ENCODE results near the gene IRAK2.

IRAK2 gene

GRCh38 chr3:10228248-10228950, 63.7 kb downstream of the IRAK2 start:
- DNase-seq, result no peak

DNA sequence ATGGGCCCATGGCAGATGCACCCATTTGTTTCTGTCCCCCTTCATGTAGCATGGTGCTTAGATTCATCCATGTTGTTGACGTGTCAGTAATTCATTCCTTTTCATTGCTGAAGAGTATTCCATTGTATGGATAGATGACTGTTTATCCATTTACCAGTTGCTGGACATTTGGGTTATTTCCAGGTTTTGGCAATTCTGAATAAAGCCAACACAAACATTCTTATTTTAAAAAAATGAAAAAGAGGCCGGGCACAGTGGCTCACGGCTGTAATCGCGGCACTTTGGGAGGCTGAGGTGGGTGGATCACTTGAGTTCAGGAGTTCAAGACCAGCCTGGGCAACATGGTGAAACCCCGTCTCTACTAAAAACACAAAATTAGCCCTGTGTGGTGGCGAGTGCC, 64.9 kb downstream of the IRAK2 start:
- DNase-seq, result no peak

DNA sequence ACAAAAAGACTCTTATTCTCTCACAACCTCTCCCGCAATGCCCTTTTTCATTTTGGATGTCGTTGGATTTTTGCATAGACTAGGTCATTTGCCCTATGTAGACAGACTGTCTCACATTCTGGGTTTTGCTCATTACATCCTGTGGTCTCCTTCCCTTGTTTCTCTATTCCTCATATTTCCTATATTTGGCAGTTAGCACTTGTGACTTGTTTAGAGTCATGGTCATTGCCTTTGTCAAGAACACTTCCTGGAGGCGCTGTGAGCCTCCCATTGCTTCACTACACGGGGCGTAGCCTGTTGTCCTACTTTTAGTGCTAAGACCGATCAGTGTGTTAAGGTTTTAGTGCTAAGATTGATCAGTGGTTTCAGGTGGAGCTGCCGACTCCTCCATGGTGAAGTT, 67.4 kb downstream of the IRAK2 start:
- no peak for DNase-seq

DNA sequence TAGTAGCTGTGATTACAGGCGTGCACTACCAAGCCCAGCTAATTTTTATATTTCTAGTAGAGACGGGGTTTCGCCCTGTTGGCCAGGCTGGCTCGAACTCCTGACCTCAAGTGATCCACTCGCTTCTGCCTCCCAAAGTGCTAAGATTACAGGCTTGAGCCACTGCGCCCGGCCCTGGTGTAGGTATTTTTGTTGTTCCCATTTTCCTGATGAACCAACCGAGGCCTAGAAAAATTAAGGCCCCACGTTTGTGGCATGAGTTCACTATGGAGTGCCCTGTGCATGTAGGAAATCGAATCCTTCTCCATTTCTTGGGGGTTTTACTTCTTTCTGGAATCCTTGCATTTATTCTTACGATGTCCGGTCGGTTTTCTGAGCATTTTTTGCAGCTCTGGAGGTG, 69.3 kb downstream of the IRAK2 start:
- no peak for DNase-seq

- DNase-seq, result no peak
Observed at GRCh38 chr3:10234526-10235230, 70.0 kb downstream of the IRAK2 start.

DNA sequence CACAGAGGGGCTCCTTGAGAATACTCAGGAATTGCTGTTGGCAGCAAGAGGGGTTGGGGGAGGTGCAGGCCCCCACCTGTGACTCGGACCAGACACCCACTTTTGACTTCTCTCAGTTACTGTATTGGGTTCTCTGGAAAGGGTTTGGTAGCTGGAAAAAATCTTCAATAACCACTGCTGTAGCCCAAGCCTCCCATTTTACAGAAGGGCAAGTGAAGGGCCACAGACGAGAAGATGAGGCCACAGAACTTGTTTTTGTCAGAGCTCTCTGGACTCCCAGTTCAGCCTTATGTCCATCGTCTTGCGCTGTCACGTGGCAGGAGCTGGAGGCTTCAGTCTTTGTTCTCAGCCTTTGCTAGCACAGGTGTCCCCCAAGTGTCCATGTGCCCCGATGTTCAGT, 70.8 kb downstream of the IRAK2 start:
- DNase-seq, result no peak

GRCh38 chr3:10238345-10239183, 73.8 kb downstream of the IRAK2 start:
- no peak for DNase-seq

- no peak for DNase-seq
Observed at GRCh38 chr3:10240799-10241198, 76.1 kb downstream of the IRAK2 start.

GRCh38 chr3:10242182-10243065, 77.7 kb downstream of the IRAK2 start:
- DNase-seq, result no peak

- DNase-seq, result no peak
Observed at GRCh38 chr3:10244009-10244408, 79.3 kb downstream of the IRAK2 start.

DNA sequence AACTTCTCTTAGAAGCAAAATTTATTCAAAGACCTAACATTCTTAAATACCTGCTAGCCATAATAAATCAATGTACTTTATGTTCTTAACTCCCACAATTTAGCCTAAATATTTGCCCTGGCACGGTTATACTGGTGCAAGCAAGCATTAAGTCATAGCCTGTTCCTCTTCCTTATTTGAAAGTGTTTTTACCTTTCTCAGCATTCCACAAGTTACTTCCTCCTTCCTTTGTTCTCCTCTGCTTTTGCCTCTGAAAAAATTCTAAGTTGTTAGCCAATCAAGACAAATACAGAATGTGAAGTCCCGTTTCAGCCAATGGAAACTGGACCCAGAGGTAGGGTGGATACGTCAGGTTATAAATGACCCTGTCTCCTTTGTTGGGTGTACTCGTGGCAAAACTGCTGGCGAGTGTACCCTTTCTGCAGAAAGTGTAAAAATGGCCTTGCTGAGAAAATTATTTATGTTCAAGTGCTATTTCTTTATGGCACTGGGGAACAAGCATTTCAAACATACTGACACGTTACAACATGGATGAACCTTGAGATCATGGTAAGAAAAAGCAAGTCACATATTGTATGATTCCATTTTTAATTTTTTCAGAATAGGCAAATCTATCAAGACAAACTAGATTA, 80.5 kb downstream of the IRAK2 start:
- DNase-seq, result no peak

GRCh38 chr3:10247679-10248183, 83.0 kb downstream of the IRAK2 start:
- DNase-seq, result no peak

- DNase-seq, result peak; percentile 96
Observed at GRCh38 chr3:10248184-10248983, 83.7 kb downstream of the IRAK2 start, which contains the start of gene TATDN2. TATDN2 (plus strand) TSS chr3:10248459; CDS start chr3:10249201, 742 bp downstream.

- DNase-seq, result no peak
Observed at GRCh38 chr3:10248984-10249748, 84.4 kb downstream of the IRAK2 start.

GRCh38 chr3:10249833-10250232, 85.1 kb downstream of the IRAK2 start:
- DNase-seq, result no peak

DNA sequence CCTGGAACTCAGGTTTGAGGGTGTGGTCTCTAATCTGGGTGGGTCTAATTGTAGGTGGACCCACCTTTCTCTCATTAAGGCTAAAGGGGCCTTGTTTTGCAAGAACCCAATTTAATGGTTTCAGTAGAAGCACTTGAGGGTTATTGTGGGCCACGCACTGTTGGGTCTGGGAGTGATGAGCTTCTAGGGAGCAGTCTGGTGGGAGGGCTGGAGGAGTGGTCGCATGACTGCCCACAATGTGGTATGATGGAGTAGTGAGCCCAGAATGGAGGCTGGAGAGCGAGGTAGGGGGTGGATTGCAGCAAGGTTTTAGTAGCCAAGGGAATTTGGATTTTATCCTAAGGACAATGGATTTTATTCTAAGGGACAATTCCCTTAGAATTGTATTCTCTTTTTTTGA, 86.3 kb downstream of the IRAK2 start:
- no peak for DNase-seq

- no peak for DNase-seq
Observed at GRCh38 chr3:10253731-10254130, 89.0 kb downstream of the IRAK2 start.

DNA sequence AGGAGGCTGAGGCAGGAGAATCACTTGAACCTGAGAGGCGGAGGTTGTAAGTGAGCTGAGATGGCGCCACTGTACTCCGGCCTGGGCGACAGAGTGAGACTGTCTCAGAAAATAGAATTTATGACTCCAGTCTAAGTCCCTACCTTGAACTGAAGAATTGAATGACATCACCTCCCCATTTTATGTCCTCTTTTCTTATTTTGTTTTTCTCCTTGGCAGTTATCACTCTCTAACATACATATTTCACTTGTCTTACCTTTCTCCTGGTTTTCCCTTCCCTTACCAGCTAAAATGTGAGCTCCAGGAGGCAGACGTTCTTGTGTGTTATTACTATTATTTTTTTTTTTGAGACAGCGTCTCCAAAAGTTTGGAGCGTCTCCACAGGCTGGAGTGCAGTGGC, 91.1 kb downstream of the IRAK2 start:
- no peak for DNase-seq

DNA sequence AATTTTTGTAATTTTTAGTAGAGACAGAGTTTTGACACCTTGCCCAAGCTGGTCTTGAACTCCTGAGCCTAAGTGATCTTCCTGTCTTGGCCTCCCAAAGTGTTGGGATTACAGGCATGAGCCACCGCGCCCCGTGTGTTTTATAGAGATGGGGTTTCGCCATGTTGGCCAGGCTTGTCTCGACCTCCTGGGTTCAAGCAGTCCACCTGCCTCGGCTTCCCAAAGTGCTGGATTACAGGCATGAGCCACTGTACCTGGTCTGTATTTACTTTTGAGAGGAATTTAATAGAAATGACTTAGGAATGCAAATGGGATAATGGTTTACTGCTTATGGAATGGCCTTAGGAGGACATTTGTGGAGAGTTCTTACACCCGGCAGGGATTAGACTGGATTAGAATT, 94.3 kb downstream of the IRAK2 start:
- DNase-seq, result no peak

- DNase-seq, result no peak
Observed at GRCh38 chr3:10259798-10260197, 95.1 kb downstream of the IRAK2 start.
